Measurements from ENCODE around the gene UPP1.
A peak's percentile ranks its signal among the peaks of the same experiment; 100 is the strongest.

UPP1 gene

GRCh38 chr7:48084727-48085432 lies 4.2 kb upstream of the UPP1 start:
- no peak for DNase-seq
- intact Hi-C loops (cut with DNase I) = loop anchor here (5.0 kb wide), 1 partner anchor 108 kb away; the partner anchor contains the start of gene HUS1

DNA sequence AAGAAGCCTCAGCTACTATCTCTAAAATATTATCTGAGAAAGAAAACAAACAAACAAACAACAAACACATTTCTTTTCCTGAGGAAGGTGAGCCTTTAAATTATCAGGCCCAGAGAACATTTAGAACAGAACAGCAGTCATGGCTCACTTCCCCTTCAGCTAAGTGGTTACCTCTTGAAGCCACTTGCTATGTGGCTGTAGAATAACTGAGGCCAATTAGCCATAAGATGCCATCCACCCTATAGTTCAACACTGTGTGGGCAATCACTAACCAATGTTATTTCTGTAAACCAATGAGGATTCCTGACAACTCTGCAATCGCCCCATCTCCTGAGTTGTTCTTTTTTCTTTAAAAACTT lies 3.7 kb upstream of the UPP1 start:
- intact Hi-C loops (cut with DNase I) = loop anchor here (5.0 kb wide), 1 partner anchor 108 kb away; the partner anchor contains the start of gene HUS1
- DNase-seq = no peak

GRCh38 chr7:48085942-48086341 lies 3.1 kb upstream of the UPP1 start:
- no peak for DNase-seq
- intact Hi-C loops (cut with DNase I) = loop anchor here (5.0 kb wide), 1 partner anchor 109 kb away; the partner anchor contains the start of gene HUS1

DNA sequence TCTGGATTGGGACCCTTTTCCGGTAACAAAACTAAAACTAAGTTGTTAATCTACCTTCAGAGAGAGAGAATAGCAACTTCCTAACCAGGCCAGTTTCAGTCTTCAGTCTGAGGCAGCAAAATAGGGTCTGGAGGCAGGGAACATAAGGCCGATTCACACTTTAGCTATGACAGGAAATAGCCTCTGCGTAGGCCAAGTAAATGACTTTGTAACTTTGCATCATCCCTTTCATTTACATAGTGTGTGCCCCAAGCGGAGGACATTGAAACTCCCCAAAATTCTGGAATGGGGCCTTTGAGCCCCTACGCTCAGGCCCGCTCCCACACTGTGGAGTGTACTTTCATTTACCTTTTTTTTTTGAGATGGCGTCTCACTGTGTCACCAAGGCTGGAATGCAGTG lies 1.7 kb upstream of the UPP1 start:
- DNase-seq = no peak
- intact Hi-C loops (cut with DNase I) = loop anchor here (5.0 kb wide), 1 partner anchor 110 kb away; the partner anchor contains the start of gene HUS1

DNA sequence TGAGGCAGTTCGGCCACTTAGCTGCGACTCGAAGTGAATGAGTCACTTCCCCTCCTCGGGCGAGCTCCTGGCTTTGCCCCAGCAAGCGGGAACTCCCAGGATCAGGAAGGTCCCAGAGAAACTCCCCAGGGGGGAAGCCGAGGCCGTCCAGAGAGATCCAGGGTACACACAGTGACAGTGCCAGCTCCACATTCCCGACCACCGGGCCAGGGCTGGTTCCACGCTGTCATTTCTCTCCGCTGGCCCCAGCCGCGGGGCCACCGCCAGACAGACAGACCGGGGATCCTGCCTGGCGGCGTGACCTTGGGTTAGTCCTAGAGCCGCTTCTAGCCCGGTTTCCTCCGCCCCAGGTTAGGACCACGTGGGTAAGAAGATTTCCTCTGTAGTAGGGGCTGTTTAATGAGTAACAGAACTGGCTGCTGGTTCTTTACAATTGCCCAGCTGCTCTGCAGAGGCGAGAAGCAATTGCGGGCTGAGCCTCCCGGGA lies 463 bp upstream of the UPP1 start:
- DNase-seq = peak in 9 of 10 donors; percentile 26 to 92 (median 52)

DNA sequence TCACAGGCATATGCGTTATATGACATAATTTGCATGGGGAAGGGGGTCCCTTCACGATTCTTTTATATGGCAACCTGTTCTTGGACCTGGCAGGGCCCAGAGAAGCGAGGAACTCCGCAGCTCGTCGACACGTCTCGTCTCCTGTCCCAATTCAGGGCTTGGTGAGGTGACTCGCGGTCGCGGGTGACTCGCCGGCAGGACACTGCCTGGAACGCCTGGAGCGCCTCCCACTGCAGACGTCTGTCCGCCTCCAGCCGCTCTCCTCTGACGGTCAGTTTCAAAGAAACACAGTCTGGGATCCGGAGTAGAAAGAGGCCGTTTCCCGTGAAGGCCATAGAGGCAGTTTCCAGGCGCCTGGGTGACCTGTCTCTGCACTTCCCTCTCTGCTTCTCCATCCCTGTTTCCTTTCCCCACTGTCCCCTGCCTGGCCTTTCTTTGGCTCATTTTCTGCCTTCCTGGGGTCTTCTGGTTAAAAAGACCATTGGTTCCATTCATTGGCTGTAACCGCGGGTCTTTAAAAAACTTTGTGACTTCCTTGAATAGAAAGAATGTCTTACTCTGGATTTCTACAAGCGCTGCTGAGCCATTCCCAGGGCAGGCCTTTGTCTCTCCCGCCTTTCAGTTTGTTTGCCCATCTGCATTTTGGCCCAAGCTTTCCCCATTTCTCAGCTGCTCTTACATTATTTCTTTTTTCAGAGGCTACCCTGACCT lies 1.2 kb downstream of the UPP1 start:
- intact Hi-C loops (cut with DNase I) = loop anchor here (5.0 kb wide), 1 partner anchor 53 kb away; the partner anchor contains the start of gene C7orf57
- DNase-seq = peak in 3 of 10 donors; percentile 33 to 85 (median 37)

More for the DNA sequence above, 463 bp upstream of the UPP1 start:
- intact Hi-C loops (cut with DNase I) = loop anchor here (5.0 kb wide), 1 partner anchor 111 kb away; the partner anchor contains the start of gene HUS1

DNA sequence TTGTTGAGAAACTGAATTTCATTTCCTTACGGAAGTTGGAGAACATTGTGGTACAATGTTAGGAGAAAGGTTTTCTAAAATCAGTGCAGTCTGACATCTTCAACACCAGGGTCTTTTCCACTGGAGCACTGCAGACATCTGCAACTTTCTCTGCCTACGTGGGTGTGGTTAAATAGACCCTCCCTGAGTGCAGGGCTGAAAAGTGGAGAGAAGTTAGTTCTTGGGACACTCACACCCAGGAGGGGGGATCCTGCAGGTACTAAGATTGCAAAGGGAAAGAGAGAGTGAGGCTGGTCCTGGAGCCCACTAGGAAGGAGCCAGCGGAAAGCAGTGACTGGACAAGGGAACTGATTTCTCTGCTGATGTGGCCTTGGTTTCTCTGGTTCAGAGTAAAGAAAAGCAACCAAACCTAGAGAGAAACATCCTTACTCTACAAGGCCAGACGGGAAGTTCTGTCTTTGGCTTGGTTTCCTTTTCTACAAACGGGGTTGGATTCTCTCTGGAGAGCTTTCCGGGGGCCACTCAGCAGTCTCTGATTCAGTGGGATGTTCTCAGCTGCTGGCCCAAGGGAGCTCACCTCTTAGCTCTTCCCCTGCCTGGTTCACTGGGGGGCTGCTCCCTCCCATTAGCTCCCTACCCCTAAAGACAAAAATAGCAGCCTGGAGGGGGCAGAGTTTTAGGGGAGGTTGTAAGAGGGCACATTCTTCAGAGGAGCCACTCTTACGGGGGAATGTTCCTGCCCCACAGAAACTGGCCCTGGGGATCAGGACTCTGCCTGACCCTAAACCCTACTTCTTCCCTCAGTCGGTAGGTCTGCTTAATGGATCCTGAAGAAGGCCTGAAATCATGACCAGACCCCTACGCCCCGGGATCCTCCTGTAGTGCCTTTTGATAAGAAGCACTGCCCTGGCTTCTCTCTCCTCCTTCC lies 2.7 kb downstream of the UPP1 start:
- intact Hi-C loops (cut with DNase I) = loop anchor here (5.0 kb wide), 1 partner anchor 54 kb away; the partner anchor contains the start of gene C7orf57
- no peak for DNase-seq

- intact Hi-C loops (cut with DNase I) = loop anchor here (5.0 kb wide), 1 partner anchor 58 kb away; the partner anchor contains the start of gene C7orf57
- no peak for DNase-seq
These were observed 5.8 kb downstream of the UPP1 start for GRCh38 chr7:48094861-48095293.

DNA sequence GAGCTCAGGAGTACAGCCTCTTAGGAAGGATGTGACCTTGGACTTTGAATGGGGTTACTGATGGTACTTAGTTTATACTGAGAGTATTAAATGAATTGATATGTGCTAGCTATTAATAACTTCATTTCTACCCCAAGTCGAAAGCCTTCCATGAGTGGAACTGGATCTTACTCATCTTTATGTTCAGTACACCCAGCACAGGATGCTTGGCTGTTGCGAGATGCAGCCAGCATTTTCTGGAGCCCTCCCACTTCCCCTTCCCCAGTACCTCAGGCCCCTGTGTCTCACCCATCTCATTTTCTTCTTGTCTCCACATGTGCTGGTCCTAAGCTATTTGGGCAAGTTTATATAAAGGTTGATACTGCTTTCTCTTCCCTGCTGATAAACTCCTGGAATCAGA lies 7.2 kb downstream of the UPP1 start:
- DNase-seq = no peak
- intact Hi-C loops (cut with DNase I) = no loop called here

DNA sequence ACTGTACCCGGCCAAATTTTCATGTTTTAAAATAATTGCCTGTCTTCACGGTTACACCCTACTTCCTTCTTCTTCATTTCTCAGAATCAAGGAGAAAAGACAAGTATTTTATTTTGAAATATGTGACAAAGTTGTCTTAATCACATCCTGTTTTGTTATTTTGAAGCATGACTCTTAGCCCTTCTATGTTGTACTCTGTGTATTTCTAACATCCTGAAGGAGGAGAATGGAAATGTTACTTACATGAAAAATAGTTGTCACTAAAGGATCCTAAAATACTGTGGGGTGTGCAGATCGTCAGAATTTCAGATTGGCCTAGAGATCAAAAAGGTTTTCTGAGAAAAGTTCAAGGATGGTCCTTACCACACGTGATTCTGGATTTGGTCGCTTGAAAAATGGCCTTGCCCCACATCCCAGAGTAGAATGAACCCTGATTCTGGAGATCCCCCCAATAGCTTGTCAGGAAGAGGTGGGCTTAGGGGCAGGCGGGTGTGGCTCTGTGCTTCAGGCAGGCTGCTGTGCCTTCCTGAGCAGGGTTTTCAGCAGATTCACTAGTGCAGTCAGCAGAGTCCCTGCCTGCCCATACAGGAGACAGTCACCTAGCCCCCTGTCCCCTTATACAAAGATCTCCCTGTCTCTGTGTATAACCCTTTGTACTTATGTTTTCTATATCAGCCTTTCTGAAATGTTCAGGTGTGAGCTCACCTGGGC lies 8.6 kb downstream of the UPP1 start:
- DNase-seq = no peak
- intact Hi-C loops (cut with DNase I) = no loop called here

GRCh38 chr7:48098846-48099245 lies 9.8 kb downstream of the UPP1 start:
- no peak for DNase-seq
- intact Hi-C loops (cut with DNase I) = no loop called here

DNA sequence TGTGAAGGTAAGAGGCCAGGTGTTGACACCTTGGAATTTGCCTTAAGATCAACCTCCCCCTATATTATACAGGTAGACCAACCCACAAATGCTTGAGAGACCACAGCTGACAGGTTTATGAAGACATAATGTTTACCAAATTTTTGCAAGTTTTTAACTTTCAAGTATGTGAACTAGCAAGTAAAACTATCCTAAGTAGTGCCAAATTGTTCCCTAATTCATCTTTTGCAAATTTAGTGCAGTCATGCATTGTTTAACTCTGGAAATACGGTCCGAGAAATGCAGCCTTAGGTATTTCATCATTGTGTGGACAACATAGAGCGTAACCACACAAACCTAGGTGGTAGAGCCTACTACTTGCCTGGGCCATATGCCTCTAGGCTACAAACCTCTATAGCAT lies 10.7 kb downstream of the UPP1 start:
- DNase-seq = no peak
- intact Hi-C loops (cut with DNase I) = no loop called here

- intact Hi-C loops (cut with DNase I) = no loop called here
These were observed 12.3 kb downstream of the UPP1 start for GRCh38 chr7:48101352-48101751.

GRCh38 chr7:48101968-48102367 lies 12.9 kb downstream of the UPP1 start:
- intact Hi-C loops (cut with DNase I) = no loop called here
- DNase-seq = no peak

More at GRCh38 chr7:48101352-48101751, 12.3 kb downstream of the UPP1 start:
- no peak for DNase-seq

GRCh38 chr7:48102530-48102929 lies 13.5 kb downstream of the UPP1 start:
- intact Hi-C loops (cut with DNase I) = no loop called here

DNA sequence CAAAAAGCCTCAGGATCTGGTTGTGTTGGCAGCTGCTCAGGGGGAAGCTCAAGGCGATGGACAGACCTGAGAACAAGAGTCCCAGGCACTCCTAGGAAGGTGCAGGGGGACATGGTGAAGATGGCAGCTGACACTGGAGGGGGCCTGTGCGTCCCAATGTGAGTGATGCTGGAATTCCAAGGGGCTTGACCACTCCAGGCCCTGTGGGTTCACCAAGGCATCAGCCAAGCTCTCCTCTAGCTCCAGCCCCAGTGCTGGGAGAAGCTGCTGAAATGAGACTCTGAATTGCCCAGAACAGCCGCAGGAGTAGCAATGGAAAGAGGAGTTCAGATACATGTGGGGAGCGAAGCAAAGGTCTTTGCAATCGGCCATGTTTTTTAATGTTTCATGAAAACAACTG lies 16.0 kb downstream of the UPP1 start:
- intact Hi-C loops (cut with DNase I) = no loop called here

More at GRCh38 chr7:48102530-48102929, 13.5 kb downstream of the UPP1 start:
- no peak for DNase-seq

DNA sequence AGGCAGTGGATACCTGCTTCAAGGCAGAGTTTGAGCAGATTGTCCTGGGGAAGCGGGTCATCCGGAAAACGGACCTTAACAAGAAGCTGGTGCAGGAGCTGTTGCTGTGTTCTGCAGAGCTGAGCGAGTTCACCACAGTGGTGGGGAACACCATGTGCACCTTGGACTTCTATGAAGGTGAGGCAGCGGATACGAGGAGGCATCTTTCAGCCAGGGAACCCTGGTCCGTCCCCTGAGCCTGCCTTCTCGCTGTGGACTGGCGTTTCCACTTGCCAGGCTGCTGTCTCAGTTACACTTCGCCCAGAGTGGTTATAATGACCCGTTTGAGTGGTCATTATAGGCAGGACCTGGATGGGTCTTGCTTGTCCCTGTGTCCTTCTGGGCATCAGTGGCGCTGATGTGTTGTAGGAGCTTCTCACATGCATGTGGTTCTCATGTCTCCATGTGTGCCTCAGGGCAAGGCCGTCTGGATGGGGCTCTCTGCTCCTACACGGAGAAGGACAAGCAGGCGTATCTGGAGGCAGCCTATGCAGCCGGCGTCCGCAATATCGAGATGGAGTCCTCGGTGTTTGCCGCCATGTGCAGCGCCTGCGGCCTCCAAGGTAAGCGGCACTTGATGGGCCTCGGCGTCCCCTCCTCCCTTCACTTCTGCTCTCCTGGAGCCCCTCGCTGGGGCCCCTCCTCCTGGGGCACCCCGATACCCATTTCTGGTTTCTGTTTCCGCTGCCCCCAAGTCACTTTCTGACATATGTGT lies 18.0 kb downstream of the UPP1 start:
- DNase-seq = peak in 1 of 10 donors; percentile 72
- intact Hi-C loops (cut with DNase I) = no loop called here

More for the DNA sequence above, 16.0 kb downstream of the UPP1 start:
- DNase-seq = no peak

GRCh38 chr7:48107926-48108472 lies 18.9 kb downstream of the UPP1 start:
- intact Hi-C loops (cut with DNase I) = no loop called here
- peak in 1 of 10 donors; percentile 80 for DNase-seq
